Inflammatory macrophage (primary cell): ENCODE results near the gene TENT4A.
"Not testable (repeated sequence)": the region's sequence is repeated elsewhere in the genome, so short reads cannot be mapped to it uniquely, and the experiment has no call there.

Experiments
- DNase-seq, 2 donors: peaks; one replicate each; pipeline ENCODE4 v3.0.0-alpha.2; 2020 to 2022
- total RNA-seq, 18 experiments: gene quantifications; one replicate each; lab custom pipeline; 2026; ENCODE audit warnings: mixed read lengths in 6 of 18, inconsistent platforms in 2 of 18; lab: John Stamatoyannopoulos, UW

Gene TENT4A
- total RNA-seq = 18.8 to 88.3 (median 27.9) reads per million in 18 experiments

DNA sequence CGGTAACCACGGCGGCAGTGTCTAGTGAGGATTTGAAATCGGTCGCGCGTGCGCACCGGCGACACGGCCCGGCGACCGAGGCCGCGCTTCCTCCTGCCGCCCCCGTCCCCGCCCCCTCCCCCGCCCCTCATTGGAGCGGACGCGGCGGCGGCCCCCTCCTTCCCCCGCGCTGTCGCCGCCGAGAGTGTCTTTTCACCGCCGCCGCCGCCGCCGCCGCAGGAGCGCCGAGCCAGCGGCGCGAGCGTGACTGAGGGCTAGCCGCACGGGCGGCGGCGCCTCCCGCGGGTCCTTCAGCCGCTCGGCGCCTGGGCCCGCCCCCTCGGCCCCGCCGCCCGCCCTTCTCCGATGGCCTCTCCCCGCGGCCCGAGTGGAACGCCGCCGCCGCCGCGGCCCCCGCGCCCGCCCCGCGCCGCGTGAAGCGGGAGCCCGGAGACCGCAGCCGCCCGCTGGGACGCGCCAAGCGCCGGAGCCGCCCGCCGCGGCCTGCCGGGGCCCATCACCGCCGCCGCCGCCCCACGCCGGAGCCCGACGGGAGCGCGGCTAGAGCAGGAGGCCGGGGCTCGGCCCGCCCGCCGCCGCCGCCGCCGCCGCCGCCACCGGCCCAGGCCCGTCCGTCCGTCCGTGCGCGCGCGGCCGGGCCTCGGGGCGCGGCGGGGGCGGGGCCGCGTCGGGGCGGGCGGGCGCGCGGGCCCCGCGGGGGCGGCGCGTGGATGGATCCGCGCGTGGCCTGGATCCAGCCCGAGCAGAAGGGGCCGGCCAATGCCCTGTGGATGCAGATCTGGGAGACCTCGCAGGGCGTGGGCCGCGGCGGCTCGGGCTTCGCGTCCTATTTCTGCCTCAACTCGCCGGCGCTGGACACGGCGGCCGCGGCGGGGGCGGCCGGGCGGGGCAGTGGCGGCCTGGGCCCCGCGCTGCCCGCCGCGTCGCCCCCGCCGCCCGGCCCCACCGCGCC is at the start of gene TENT4A:
Gene TENT4A (plus strand): TSS at position 159 of the 952 bp plus-strand sequence. CDS start 552 bp downstream, at position 711.
- peak in 1 of 2 donors; percentile 62 for DNase-seq

DNA sequence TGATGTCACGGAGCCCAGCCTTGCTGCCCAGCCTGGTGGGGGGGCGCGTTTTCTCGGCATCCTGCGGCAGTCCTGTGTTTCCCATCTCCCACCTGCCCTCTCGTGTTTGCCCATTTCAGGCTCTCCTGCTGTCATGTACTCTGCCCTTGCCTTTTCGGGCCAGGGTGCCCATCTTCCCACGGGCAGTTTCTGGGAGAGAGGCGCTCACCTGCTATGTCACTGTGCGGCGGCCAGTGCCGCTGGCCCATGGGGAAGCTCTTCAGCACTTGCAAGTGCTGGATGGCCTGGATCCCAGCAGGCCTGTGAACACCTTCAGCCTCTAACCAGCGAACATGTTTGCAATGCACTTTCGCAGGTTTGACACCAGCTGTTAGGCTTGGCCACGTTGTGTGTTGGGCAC is 46.5 kb upstream of the TENT4A start:
- no peak for DNase-seq

DNA sequence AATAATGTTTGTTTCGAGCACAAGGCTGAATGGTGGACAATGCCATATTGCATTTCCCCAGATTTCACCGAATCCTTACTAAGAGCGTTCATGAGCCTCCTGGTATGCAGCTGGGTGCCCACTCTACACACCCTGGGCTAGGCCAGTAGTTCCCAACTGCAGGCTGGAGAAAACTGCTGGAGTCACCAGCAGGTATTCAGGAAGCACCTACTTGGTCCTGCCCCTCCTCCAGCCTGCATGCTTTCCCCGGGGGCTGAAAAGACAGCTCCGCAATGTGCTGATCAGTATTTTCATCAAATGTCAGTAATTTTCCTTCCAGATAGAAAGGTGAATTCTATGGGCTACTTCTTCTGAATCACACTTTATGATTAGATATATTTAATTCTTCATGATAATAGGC is 45.6 kb upstream of the TENT4A start:
- DNase-seq = no peak

DNA sequence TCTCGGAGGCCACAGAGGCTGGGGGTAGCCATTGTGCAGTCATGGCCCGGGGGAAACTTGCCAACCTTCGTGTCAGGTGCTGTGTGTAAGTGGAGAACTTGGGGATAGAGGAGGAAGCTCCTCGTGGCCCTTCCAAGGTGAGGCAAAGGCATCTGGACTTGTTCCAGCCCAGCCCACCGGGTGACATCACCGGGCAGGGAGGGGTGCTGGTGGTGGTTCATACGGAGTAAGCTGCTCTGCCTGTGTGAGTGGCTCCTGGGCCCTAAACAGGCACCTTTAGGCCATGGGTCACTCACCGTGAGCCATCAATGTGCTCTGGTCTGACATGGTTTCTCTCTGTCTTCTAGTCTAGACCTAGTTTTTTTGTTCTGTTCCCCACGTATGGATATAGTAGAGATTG is 44.5 kb upstream of the TENT4A start:
- DNase-seq = not testable (repeated sequence)

DNA sequence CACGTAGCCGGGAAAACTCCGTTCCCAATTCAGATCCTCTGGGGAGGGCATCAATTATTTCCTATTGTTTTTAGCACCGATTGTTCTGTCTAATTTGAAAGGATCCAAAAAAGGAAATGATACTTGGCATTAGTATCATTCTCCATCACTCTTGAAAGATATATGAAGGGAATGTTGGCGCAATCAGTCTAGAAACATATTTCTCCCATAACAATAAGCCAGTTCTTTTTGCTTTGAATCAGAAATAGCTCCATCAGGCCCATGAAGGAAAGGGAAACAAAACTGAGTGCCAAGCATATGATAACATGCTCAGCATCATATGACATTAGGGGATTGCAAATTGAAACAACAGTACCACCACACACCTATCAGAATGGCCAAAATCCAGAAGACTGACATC is 40.2 kb upstream of the TENT4A start:
- no peak for DNase-seq

DNA sequence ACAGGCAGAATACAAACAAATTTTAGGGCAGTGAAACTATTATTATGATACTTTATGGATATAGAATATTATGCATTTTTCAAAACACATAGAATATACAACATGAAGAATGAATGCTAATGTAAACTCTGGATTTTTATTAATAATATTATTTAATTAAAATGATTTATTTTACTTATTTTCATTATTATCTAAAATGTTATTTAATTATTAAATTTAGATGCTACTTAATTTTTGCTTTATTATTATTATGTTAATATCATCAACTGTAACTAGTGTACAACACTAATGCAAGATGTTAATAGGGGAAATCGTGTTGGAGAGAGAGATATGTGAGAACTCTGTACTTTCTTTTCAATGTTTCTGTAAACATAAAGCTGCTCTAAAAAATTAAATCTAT is 39.3 kb upstream of the TENT4A start:
- DNase-seq = no peak

DNA sequence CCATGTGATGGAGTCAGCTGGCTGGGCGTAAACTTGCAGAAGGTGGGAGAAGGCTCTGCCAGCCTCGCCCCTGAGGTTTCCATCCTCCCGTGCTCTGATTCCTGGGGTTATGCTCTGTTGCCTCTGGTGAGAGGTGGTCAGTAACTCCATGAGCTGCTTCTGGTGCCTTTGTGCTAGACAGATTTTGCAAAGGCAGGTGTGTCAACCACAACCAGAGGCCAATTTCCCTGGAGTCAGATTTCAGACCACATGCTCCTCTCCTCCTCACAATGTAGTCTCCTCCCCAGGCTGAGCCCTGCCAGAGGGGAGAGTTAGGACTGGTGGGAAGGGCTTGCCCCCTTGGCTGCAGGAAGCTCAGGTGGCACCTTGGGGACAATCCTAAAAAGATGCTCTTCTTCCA is 38.8 kb upstream of the TENT4A start:
- no peak for DNase-seq

DNA sequence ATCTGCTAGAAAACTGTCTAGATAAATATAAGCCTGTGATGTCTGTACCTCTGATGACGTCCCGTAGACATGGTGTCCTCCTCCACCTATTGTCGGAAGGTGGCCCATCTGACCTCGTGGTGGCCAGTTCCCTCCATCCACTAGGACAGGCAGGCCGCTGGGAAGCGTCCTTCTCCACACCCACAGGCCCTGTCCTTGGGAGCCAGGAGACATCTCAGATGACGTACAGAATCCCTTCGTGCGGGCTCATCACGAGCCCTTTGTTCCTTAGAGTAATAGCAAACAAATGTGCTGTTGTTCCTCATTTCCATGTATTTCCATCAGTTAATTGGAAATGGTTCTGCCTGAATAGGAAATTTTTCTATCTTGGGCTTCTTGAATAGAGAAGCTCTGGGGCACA is 38.3 kb upstream of the TENT4A start:
- no peak for DNase-seq

DNA sequence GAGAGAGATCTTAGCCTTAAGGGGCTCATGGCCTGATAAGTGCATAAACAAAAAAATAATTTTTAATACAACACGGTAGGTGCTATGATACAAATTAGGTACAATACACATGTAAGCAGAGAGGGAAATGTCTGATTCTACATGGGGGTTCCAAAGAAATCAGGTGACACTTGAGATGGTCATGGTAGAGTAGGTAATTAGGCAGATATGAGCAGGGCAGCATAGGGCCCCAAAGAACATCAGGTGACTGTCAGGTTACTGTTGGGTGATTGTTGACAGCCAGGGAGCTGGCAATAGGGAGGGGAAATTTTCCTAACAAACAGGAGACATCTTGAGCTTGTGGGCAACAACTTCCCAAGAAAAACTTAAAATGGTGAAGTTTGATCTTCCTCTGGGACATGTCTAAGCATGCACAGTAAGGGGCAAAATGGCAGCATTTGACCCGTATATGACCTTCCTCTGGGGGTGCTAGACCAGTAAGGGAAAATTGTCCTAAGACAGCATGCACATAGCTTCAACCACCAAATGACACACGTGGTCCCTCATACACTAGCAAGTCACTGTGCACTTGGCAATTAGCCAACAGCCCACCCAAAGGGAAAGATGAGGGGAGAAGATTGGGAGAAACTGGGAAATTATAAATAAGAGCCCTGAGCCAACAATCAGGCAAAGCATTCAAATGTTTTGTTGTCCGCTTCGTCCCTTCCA is 37.3 kb upstream of the TENT4A start:
- no peak for DNase-seq

DNA sequence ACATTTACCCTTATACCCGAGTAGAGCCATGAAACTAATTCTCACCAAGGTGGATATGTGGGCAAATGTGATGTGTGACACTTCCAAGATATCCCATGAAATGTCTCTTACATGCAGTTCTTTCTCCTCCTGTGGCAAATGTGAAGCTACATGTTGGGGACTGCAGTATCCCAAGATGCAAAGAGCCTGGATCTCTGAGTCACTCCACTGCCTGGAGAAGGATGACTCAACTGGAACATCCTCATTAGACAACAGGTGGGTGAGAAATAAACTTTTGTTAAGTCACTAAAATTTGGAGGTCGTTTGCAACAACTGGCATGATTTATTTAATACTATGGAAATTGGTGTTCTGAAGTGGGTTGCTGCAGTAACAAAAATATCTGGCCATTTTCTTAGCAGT is 36.5 kb upstream of the TENT4A start:
- DNase-seq = no peak

DNA sequence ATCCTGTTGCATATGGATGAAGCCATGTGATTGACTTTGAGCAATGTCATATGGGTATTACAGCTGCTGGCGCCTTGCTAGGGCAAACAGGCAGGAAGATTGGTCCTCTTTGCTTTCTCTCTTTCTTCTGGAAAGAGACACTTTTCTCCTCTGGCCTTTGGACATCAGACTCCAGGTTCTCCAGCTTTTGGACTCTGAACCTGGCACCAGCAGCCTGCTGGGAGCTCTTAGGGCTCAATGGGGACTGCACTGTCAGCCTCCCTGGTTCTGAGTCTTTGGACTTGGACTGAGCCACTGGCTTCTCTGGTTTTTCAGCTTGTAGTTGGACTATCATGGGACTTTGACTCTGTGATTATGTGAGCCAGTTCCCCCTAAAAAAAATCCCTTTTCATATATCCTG is 34.8 kb upstream of the TENT4A start:
- no peak for DNase-seq

DNA sequence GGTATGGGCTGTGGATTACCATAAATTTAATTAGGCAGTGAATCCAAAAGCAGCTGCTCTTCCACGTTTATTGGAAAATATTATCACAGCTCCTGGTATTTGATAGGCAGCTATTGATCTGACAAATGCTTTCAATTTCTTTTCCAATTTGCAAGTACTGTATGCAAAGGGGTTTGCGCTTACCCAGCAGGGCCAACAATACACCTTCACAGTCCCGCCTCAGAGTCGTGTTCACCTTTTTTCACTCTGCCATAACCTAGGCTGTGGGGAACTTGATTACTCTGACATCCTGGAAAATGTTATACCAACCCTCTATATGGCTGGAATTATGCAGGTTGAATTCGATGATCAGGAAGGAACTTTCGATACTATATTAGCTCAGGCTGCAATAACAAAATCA is 32.3 kb upstream of the TENT4A start:
- no peak for DNase-seq

DNA sequence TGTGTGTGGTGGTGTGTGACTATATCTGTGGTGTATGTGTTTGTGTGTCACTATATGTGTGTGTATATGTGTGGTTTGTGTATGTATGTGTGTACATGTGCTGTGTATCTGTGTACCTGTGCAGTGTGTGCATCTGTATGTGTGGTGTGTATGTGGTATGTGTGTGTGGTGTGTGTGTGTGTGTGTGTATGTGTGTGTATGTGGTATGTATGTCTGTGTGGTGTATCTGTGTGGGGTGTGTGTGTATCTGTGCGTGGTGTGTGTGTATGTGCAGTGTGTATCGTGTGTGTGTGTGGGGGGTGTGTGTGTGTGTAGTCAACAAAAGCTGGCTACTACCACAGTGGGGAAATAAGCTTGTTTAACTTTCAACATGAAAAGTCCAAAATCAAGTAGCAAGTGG is 31.6 kb upstream of the TENT4A start:
- DNase-seq = no peak

DNA sequence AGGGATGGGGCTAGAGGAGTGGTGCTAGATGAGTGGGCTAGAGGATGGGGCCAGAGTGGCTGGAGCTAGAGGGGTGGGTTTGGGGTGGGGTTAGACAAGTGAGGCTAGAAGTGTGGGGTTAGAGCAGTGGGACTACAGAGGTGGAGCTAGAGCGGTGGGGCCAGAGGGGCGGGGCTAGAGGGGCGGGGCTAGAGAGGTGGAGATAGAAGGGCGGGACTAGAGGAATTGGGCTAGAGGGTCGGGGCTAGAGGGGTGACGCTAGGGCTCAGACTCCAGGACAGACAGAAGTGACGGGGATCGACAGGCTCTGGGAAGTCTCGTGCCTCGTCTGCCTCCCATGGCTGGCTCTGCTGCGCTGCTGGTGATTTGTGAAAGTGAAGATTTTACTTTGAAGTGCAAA is 31.0 kb upstream of the TENT4A start:
- no peak for DNase-seq

DNA sequence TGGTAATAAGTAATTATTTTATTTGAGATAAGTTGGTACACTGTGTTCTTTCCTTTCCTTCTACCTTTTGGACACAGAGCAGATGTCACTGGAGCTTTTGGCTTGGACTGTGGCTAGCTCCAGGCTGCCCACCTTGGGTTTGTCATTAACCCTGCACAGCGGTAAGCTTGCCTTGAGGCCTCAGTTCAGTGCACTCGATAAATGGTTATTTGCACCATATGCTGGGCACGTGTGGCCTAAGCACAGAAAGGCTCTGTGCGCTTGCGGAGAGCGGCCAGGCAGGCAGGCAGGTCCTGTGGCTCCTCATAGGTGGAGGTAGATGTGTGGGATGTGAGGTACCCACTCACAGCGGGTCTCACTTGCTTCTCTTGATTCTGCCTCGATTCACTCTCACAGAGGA is 30.0 kb upstream of the TENT4A start:
- no peak for DNase-seq

DNA sequence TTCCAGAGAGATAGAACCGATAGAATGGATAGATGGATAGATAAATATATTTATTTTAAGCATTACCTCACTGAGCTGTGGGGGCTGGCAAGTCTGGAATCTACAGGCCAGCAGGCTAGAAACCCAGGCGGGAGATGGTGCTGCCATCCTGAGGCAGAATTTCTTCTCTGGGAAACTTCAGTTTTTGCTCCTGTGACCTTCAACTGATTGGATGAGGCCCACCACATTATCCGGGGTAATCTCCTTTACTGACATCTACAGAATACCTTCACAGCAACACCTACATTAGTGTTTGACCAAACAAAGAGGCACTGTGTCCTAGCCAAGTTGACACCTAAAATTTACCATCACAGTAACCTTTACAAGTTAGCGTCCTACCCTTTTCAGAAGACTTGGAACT is 29.2 kb upstream of the TENT4A start:
- no peak for DNase-seq

DNA sequence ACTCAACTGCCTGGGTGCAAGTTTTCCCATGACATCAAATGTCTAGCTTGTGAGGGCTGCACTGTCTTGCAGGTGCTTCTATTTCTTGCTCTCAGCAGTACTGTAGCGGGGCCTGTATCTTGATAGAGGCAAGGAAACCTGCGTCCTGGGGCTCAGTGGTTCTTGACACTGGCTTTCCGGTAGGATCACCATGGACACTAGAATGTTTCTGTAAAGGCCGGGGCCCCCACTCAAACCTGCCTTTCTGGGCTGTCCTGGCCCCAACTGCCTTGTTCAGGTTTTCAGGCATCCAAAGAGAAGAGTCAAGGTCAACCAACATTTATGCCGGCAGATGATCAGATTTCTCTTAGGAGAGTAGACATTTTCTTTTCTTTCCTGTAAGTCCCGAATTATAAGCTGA is 26.7 kb upstream of the TENT4A start:
- no peak for DNase-seq

DNA sequence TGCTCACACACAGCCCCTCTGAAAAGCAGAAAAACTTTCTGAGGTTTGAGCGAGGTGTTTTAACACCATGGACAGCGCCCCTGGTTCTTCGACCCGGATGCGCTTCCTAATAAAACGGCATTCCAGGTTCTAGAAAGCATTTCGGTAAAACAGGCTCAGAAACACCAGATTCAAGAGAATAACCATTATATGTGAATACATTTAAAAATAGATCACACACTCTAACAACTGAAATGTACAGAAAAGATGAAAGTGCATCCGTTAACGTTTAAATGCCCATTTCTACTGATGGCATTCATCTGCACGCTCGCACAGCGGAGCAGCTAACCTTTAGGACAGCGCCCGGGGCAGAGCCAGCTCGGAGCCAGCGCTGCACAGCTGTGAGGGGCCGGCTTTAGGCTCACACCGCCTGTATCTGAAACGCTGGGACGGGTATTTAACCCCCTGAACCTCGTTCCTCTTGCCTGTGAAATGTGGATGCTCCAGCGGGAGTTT is 26.3 kb upstream of the TENT4A start:
- peak; percentile 21 to 34 for DNase-seq

DNA sequence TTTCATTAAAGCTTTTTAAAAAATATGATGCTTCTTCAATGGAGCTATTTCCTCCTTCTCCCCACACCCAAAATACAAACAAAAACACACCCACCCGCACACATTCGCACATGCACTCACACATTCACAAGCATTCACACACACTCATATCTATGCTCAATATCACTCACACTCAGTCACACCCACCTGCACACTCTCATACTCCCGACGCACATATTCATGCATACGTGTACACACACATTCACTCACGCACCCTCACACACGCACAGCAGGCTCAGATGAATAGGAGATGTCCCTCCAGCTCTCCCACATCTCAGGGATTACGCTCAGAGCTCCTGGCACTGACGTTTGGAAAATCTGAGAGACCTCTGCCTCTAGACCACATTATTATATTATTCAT is 25.7 kb upstream of the TENT4A start:
- DNase-seq = no peak

DNA sequence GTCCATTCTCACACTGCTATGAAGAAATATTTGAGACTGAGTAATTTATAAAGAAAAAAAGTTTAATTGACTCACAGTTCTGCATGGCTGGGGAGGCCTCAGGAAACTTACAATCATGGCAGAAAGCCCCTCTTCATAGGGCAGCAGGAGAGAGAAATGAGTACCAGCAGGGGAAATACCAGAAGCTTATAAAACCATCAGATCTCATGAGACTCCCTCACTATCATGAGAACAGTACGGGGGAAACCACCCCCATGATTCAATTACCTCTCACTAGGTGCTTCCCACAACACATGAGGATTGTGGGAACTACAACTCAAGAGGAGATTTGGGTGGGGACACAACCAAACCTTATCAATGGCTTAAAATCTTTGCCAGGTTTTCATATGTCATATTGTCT is 20.3 kb upstream of the TENT4A start:
- no peak for DNase-seq

DNA sequence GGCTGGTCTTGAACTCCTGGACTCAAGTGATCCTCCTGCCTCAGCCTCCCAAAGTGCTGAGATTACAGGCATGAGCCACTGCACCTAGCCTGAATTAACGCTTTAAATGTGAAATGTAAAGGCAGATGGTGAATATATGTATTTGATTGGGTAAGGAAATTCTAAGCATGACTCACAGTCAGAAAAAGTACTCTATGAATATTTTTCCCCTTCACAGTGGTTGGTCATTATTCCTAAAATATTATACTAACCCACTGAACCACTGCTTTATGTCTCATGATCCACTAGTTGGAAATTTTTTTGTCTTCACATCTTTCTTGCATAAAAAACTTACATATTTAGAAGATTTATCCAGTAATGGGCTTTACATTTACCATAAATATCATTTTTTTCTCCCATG is 14.5 kb upstream of the TENT4A start:
- DNase-seq = no peak

DNA sequence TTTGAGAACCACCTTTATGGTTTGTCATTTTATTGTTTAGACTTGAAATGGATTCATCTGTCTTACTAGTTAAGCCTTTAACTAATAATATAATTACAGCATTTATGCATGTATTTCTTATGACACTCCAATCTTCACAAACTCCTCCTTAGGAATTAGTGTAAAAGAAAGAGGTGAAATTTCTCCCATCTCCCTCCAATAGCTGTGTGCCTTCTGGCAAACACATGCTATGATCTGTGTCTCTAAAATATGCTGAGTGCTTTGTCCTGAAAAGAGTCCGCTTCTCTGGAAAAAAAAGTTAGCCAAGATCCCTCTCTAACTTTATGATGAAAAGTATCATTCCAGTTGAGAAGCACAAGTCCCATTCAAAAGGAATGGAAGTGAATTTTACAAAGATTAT is 13.9 kb upstream of the TENT4A start:
- DNase-seq = no peak

DNA sequence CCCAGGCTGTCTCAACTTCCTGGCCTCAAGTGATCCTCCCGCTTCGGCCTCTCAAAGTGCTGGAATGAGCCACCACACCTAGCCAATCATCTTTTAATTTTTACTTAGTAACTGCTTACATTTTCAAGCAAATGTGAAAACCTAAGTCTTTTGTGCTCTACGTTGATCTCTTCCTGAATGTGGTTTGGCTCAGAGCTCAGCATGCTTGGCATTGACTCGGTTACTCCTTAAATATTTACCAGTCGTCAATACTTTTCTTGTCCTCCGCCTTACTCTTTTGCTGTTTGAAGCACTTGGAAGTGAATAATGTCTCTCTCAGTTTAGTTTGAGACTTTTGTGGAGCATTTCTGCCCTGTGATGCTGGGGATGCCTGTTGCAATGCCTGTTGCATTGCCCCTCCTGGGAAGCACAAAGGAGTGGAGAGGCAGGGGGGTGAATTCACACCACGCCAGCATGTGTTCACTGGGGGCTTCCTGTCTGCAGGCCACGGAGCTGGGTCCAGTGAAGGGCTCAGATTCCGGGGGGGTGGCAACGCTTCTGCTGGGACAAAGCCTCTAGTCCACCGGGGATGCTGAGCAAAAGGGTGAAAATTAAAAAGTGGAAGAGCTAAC is 13.1 kb upstream of the TENT4A start:
- no peak for DNase-seq
